Stomach smooth muscle (tissue), 2 donors: ENCODE data around the gene SHISA7.
A peak's percentile ranks its signal among the peaks of the same experiment; 100 is the strongest.

ENCODE experiments used
- H3K27ac ChIP-seq: one replicate; pipeline ENCODE4 v1.7.0; 2013; ENCODE audit warnings: mild to moderate bottlenecking, low read length, inconsistent platforms
- H3K27me3 ChIP-seq, 2 donors: one replicate each; pipeline ENCODE4 v1.7.0; 2013; ENCODE audit warnings: low read length in 2 of 2; ENCODE audit not compliant: insufficient read depth in 2 of 2, control insufficient read depth in 1 of 2
- H3K36me3 ChIP-seq, 2 donors: one replicate each; pipeline ENCODE4 v1.7.0; 2013; ENCODE audit warnings: low read length in 2 of 2; ENCODE audit not compliant: control insufficient read depth in 2 of 2, insufficient read depth in 2 of 2
- H3K4me1 ChIP-seq: one replicate; pipeline ENCODE4 v1.7.0; 2013; ENCODE audit warnings: low read length; ENCODE audit not compliant: control insufficient read depth, insufficient read depth
- H3K4me3 ChIP-seq, 2 donors: one replicate each; pipeline ENCODE4 v1.7.0; 2013; ENCODE audit warnings: low read length in 2 of 2
- H3K9ac ChIP-seq, 2 donors: one replicate each; pipeline ENCODE4 v1.7.0; 2013; ENCODE audit warnings: low read length in 2 of 2, mild to moderate bottlenecking in 1 of 2
- H3K9me3 ChIP-seq, 2 donors: one replicate each; pipeline ENCODE4 v1.7.0; 2013; ENCODE audit warnings: low read length in 2 of 2; ENCODE audit not compliant: control insufficient read depth in 2 of 2
- donor health status: healthy.
- donor health status: Pancreatic carcinoma.

SHISA7 gene

DNA sequence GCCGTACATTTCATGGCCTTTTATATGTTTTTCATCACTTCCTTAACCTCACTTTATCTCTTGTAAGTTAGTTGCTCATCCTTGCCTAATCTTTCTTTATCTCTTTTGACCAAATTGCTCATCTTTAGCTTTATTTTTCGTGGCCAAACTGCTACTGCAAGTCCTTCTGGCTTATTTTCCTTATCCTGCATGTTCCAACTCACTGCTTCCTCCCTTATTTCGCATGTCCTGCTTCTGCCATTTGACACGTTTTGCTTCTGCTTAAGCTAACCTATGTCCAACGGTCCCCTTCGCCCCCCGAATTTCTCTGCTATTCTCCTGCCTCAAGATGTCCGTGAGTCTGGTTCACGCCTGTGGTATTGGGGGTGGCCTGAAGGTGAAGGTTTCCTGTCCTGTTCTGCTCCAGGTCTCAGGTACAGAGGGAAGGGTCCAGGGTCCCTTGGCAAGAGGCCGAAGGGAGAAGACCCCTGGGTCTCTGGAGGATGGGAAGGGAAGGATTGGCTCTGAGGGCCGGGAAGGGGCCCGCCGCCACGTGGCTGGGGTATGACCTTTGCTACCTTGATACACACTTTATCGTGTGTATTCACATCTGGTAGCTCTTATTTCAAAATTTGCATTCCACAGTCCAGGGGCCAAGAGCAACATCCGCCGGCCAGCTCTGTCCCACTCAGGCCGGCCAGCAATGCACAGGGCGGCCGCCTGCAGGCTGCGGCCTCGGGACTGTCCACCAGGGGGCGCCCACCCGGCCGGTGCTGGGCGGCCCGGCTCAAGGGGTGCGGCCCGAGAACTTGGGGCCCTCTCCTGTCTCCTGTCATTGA, 24.3 kb upstream of the SHISA7 start:
- no peaks in the 10 kb centered on the region for H3K27me3 ChIP-seq
- H3K27ac ChIP-seq = no peak overlapping the region
- peaks cover 7% of the 10 kb centered on the region for H3K4me1 ChIP-seq
- H3K9ac ChIP-seq = no peak overlapping the region
- H3K9me3 ChIP-seq = no peaks in the 10 kb centered on the region
- peak overlapping the region in 1 of 2 donors; percentile 15 for H3K4me3 ChIP-seq
- no peaks in the 10 kb centered on the region for H3K36me3 ChIP-seq

DNA sequence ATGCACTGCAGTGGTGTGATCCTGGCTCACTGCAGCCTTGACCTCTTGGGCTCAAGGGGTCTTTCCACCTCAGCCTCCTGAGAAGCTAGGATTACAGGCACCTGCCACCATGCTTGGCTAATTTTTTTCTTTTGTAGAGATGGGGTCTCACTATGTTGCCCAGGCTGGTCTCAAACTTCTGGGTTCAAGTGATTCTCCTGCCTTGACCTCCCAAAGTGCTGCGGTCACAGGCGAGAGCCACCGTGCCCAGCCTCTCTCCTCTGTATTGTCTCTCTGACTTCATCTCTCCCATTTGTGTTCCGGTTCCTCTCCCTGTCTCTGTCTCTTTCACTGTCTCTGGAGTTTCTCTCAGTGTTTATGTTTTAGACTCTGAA, 23.1 kb upstream of the SHISA7 start:
- Histone ChIP-seq H3K27me3 (no peaks in the 10 kb centered on the region), H3K4me3 (no peak overlapping the region), H3K36me3 (no peaks in the 10 kb centered on the region), H3K4me1 (peaks cover 16% of the 10 kb centered on the region), H3K9ac (no peak overlapping the region), H3K9me3 (no peaks in the 10 kb centered on the region), H3K27ac (no peak overlapping the region)

DNA sequence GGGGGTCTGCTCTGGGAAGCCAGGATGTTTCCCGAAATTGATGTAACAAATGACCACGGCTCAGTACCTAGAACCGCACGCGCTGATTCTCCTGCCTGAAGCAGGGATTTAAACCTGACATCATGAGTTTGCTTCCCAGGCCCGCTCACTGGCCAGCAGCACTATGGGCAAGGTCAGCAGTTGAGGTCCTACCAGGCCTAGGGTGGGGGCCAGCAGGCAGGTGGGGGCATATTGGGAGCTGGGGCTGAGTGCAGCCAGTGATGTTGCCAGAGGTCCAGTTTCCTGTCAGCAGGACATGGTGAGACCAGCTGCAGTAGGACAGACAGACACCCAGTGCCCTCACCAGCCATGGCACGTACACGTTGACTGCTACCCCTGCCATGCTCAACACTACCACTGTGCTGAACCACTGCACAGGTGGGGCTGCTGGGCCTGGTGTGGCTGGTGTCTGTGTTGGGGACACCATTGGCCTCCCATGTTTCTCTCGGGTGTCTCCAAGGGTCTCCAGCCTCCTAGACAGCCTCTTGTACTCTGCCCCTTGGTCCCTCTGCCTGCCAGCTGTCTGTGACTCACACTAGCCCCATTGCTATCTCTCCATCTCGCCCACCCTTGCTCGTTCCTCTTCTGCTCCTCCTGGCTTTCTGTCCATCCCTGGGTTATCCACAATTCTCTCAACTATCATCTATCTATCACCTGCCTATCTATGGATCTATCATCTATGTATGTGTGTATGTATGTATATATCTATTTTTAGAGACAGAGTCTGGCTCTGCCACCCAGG, 22.6 kb upstream of the SHISA7 start:
- H3K9me3 ChIP-seq = no peaks in the 10 kb centered on the region
- no peaks in the 10 kb centered on the region for H3K27me3 ChIP-seq
- no peak overlapping the region for H3K4me3 ChIP-seq
- peaks cover 22% of the 10 kb centered on the region for H3K4me1 ChIP-seq
- no peaks in the 10 kb centered on the region for H3K36me3 ChIP-seq
- H3K27ac ChIP-seq = no peak overlapping the region
- no peak overlapping the region for H3K9ac ChIP-seq

DNA sequence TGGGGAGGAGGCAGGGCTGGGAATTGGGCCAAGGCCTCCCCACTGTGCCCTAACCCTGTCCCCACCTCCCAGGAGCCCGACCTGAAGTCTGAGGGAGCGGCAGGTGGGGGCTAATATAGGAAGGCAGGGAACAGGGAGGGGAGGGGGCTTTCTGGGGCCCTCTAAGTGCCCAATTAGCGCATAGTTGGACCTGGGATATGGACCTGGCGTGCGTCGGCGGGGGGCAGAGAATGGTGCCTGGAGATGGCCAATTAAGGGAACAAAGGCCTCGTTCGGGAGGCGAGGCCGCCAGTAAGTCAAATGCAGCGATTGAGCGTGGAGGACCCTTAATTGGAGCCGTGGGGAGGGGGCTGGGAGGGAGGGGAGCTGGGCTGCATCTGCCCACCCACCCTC, 21.6 kb upstream of the SHISA7 start, which contains the start of gene C19orf85:
C19orf85 (minus strand) TSS at position 90 of the 393 bp plus-strand sequence. CDS start 197 bp downstream, outside the sequence.
- H3K27ac ChIP-seq = no peak within 1 kb of the TSS
- no peak within 1 kb of the TSS for H3K9ac ChIP-seq
- H3K36me3 ChIP-seq = no peaks in the 10 kb centered on the region
- H3K4me1 ChIP-seq = peaks cover 31% of the 10 kb centered on the region
- H3K4me3 ChIP-seq = no peak within 1 kb of the TSS
- no peaks in the 10 kb centered on the region for H3K9me3 ChIP-seq
- H3K27me3 ChIP-seq = no peaks in the 10 kb centered on the region

DNA sequence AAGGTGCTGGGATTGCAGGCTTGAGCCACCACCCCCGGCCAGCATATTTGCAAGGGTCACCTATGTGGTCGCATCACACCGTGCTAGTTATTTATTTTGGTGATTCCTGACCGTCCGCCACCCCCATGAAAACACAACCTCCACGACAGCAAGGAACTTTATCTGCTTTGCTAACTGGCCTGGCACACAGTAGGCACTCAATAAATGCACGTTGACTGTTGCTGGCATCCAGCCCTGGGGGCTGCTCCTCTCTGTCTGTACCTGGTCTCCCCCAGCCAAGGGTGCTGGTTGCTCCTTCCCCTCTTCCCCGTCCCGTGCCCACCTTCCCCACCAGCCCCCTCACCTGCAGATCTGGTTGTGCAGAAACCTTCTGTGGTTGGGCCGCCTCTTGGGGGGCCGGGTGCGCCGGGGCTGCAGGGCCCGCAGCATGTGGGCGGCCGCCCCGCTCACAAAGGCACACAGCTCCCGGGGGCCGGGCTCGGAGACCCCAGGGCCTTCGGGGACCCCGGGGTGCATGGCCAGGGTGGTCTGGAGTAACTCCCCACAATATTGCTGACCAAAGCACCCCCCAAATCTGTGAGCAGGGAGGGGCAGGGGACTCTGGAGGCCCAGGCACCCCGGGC, 21.1 kb upstream of the SHISA7 start:
- Histone ChIP-seq H3K9ac (no peak overlapping the region), H3K27me3 (no peaks in the 10 kb centered on the region), H3K4me3 (no peak overlapping the region), H3K9me3 (no peaks in the 10 kb centered on the region), H3K4me1 (peaks cover 35% of the 10 kb centered on the region), H3K36me3 (no peaks in the 10 kb centered on the region), H3K27ac (no peak overlapping the region)

DNA sequence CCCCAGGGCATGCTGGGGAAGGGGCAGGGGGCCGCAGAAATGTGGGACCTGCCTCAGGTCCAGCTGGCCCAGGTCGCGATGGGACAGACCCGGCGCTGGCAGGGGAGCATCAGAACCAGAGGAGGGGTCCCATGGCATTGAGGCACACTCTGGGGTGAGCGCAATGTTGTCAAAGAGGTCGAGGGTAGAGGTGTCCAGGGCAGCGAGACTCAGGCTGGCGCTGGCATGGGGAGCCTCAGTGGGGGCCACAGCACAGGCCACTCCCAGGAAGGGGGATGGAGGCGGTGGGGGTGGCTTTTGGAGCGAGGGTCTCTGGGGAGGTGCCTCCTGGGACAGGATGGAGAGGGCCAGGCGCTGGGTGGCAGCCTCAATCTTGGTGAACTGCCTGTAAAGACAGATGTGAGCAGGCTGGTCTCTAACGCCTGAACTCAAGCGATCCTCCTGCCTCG, 20.5 kb upstream of the SHISA7 start:
- Histone ChIP-seq H3K4me1 (peaks cover 35% of the 10 kb centered on the region), H3K27ac (no peak overlapping the region), H3K9me3 (no peaks in the 10 kb centered on the region), H3K27me3 (no peaks in the 10 kb centered on the region), H3K9ac (no peak overlapping the region), H3K36me3 (no peaks in the 10 kb centered on the region), H3K4me3 (no peak overlapping the region)

DNA sequence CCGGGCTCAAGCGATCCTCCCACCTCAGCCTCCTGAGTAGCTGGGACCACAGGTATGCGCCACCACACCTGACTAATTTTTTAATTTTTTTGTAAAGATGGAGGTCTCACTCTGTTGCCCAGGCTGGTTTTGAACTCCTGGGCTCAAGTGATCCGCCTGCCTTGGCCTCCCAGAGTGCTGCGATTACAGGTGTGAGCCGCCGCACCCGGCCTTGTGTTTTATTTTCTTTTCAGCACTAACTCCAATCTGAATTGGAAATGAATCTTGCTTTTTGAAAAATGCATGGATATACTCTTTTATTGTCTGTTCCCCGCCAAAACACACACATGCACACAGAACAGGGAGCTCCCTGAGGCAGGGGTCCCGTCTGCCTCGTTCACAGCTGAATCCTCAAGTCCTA, 19.6 kb upstream of the SHISA7 start:
- no peaks in the 10 kb centered on the region for H3K9me3 ChIP-seq
- no peaks in the 10 kb centered on the region for H3K27me3 ChIP-seq
- no peak overlapping the region for H3K27ac ChIP-seq
- no peak overlapping the region for H3K9ac ChIP-seq
- H3K4me1 ChIP-seq = peaks cover 31% of the 10 kb centered on the region
- no peaks in the 10 kb centered on the region for H3K36me3 ChIP-seq
- no peak overlapping the region for H3K4me3 ChIP-seq

DNA sequence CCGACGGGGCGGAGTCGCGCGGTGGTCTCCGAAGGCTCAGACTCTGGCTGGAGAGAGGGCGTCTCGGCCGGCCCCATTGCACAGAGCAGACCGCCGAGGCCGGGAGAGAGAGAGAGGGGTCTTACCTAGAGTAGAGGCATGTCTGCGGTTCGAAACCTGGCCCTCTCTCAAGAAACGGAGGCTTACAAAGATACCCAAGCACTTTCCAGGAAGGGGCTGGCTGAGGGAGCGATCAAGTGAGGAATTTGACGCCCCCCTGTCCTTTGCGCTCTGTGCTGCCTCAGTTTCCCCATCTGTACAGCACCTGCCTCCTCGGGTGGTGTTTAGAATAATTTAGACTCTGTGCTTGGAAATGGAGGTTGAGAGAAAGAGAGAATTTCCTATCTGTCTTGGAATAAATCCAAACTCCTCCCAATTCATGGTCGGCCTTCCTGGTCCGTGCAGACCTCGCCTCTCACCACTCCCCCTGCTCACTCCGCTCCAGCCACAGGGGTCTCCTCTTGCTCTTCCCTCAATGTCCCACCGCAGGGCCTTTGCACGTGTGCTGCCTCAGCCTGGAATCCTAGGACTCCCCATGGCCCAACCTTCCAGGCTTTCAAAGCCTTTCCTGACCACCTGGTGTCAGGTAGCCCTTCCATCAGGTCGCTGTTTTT, 19.0 kb upstream of the SHISA7 start:
- no peaks in the 10 kb centered on the region for H3K27me3 ChIP-seq
- peak overlapping the region; percentile 86 to 91 for H3K4me3 ChIP-seq
- peak overlapping the region; percentile 79 to 86 for H3K9ac ChIP-seq
- no peaks in the 10 kb centered on the region for H3K9me3 ChIP-seq
- H3K36me3 ChIP-seq = no peaks in the 10 kb centered on the region
- H3K4me1 ChIP-seq = peaks cover 29% of the 10 kb centered on the region
- H3K27ac ChIP-seq = peak overlapping the region; percentile 91

DNA sequence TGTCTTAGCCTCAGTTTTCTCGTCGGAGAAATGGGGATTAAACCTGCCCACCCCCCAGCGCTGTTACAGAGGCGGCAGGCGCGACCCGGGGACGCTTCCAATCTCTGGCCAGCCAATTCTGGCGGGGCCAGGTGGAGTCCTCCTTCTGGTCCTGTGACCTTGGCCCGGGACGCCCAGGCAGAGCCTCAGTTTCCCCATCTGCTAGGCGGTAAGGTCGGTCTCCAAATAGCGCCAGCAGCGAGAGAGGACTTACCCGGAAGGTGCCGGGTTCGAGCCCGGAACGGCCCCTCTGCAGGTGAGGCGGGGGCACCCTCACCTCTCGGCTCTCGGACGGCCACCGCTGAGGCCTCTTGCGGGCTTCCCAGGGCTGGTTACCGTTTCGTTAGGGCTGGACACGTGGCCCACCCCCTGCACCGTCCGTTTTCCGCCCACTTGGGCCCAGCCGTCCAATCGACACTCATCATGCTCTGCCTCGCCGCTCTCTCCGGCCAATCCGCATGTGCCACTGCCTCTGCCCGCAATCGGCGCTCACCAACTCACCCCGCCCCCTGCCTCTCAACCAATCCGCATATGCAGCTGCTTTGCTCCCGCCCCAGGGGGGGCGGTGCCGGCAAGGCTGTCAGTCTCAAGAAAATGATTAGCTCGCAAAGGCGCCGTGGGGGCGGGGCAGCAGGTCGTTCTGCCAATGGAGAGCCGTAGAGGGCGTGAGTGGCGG, 18.3 kb upstream of the SHISA7 start, which contains the start of gene ISOC2:
ISOC2 (minus strand) TSS at position 384 of the 715 bp plus-strand sequence. CDS start 5,156 bp downstream, outside the sequence.
- H3K27ac ChIP-seq = peak within 1 kb of the TSS; percentile 91
- H3K4me1 ChIP-seq = peaks cover 29% of the 10 kb centered on the region
- no peaks in the 10 kb centered on the region for H3K9me3 ChIP-seq
- H3K36me3 ChIP-seq = no peaks in the 10 kb centered on the region
- H3K9ac ChIP-seq = peak within 1 kb of the TSS; percentile 87 to 91
- H3K27me3 ChIP-seq = no peaks in the 10 kb centered on the region
- H3K4me3 ChIP-seq = peak within 1 kb of the TSS; percentile 91 to 93
